Measurements from ENCODE around the gene CRYBA4.
"Not testable (repeated sequence)": the region's sequence is repeated elsewhere in the genome, so short reads cannot be mapped to it uniquely, and the experiment has no call there.

CRYBA4 gene

GRCh38 chr22:26597026-26597425 lies 24.7 kb upstream of the CRYBA4 start:
- DNase-seq (ENCODE audit: low read depth) = no peak

- no peak for DNase-seq (ENCODE audit: low read depth)
These were observed 24.3 kb upstream of the CRYBA4 start for GRCh38 chr22:26597480-26597879.

DNA sequence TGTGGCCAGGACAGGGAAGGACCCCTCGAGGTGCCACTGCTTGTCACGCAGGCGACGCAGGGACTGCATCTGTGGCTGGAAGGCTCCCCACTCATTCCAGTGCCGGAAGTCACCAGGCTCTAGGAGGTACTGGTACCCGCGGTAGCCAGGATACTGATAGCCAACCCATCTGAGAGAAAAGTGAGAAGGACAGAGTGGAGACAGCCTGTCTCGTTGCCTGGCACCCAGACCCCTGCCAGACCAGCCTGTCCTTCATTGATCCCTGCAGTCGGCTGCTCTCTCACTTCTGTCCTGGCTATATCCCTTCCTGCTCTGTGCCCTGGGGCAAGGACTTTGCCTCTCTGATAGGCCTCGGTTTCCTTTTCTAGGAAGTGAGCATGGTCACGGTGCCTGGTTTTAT lies 22.3 kb upstream of the CRYBA4 start:
- no peak for DNase-seq (ENCODE audit: low read depth)

DNA sequence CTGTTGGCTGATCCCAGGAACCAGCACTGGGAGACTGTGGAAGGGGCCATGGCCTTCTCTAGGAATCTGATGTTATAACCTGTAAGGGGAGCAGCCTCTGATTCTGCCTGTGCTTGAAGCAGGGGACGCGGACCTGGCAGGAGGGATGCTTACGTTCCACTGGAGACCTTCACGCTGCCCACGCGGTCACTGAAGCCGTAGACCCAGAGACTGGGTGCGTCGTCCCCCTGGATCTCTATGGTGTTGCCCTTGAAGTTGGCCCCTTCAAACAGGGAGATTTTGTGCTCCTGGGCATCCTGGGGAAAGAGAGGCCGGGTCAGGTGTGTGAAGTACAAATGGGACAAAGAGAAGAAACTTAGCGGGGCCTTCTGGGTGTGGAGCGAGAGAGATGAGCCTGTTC lies 20.0 kb upstream of the CRYBA4 start:
- no peak for DNase-seq (ENCODE audit: low read depth)

- DNase-seq (ENCODE audit: low read depth) = no peak
These were observed 19.6 kb upstream of the CRYBA4 start for GRCh38 chr22:26602127-26602526.

DNA sequence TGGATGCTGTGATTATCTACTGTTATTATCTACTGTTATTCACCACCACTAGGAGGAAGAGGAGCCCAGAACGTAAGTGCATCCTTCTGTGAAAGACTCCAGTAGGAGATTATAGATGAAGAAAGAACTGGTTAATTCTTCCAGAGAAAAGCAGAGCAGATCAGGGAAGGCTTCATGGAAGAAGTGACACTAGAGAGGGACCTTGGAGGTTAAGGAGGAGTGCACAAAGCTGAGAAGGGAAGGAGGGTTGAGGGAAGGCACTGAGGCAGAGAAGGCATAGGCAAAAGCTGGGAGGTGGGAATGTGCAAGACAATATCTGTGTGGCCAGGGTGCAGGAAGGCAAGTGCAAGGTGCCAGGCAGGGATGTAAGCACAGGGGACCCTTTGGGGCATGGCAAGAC lies 17.4 kb upstream of the CRYBA4 start:
- DNase-seq (ENCODE audit: low read depth) = no peak

- no peak for DNase-seq (ENCODE audit: low read depth)
These were observed 15.2 kb upstream of the CRYBA4 start for GRCh38 chr22:26606611-26607010.

DNA sequence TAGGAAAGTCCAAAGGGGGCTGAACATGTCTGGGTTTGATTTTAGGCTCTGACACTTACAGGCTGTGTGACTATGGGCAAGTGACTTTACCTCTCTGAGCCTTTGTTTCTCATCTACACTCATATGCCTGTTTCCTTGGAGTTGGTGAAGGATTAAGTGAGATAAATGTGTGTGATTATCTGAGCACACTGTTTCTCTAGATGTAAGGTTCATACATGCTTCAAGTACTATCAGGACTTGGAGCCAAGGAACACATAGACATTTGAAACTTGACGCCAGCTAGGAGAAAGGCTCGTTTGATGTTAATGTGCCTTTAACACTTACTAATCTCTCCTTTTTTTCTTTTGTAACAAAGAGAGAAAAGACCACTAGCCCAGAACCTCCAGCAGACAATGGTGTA lies 13.6 kb upstream of the CRYBA4 start:
- DNase-seq (ENCODE audit: low read depth) = no peak

DNA sequence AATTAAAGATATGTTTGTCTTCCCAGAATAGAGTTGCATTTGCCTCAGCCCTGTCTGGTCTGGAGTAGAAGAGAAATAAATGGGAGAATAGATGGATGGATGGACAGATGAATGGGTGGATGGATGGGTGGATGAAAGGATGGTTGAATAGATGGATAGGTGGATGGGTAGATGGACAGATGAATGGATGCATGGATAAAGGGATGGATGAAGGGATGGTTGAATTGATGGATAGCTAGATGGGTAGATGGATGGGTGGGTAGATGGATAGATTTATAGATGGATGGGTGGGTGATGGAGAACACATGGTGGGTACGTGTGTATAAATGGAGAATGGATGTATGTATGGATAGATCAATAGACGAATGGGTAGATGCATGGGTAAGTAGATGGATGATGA lies 12.5 kb upstream of the CRYBA4 start:
- DNase-seq (ENCODE audit: low read depth) = no peak

DNA sequence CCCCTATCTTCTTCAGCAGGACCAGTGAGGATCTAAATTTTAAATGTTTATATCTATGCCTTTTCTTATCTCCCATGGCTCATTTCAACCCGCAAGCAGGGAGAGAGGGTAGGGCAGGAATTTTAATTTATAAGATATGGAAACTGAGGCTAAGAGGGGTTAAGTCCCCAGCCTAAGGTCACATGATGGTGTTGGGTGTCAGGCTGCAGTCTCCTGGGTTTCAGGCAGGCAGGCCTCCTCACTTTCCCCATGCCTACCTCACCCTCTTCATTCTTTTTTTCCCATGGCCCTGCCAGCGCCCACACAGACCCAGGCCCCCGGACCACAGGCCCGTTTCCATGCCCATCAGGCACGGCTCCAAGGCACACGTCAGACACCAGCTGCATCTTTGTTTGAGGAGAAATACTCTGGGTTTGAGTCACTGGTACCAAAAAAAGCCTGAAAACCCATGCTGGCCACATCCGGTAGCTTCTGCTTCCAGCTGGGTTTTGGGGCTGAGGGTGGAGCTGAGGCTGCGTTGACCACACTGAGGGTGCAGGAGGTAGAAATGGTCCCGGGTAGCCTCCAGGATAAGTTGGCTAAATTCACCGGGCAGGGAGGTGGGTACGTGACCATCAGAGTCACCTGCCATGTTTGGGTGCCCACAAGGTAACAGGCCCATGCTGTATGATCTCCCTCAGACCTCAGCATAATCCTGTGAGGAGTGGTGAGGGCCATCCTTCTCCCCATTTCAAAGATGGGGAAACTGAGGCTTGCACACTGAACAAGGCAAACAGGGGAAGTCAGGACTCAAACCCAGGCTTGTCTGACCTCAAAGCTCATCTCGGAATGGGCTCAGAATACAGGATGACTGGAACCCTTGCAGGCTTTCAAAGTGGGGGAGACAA lies 11.4 kb upstream of the CRYBA4 start:
- DNase-seq (ENCODE audit: low read depth) = peak; percentile 4

DNA sequence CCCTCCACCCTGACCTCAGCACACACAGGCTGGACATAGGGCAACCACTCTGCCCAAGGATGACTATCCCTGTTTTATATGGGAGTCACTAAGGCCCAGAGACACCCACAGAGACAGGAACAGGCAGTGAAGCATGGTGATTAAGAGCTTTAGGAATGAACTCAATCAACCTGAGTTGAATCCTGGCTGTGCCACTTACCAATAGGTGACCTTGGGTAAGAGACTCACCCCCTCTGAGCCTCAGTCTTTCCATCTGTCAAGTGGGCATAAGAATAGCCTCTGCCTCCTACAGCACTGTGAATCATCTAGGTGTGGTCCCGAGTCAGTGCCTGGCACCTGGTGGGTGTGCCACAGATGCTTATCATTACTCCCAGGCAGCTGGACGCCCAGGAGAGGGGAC lies 10.8 kb upstream of the CRYBA4 start:
- DNase-seq (ENCODE audit: low read depth) = no peak

GRCh38 chr22:26612652-26613051 lies 9.1 kb upstream of the CRYBA4 start:
- DNase-seq (ENCODE audit: low read depth) = no peak

DNA sequence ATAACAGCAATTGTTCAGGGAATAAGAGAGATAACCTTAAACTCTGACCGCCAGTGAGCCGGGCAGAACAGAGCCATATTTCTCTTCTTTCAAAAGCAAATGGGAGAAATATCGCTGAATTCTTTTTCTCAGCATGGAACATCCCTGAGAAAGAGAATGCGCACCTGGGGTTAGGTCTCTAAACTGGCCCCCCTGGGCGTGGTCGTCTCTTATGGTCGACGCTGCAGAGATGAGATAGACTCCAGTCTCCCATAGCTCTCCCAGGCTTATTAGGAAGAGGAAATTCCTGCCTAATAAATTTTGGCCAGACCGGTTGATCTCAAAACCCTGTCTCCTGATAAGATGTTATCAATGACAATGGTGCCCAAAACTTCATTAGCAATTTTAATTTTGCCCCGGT lies 8.0 kb upstream of the CRYBA4 start:
- not testable (repeated sequence) for DNase-seq (ENCODE audit: low read depth)

GRCh38 chr22:26614322-26614721 lies 7.4 kb upstream of the CRYBA4 start:
- DNase-seq (ENCODE audit: low read depth) = no peak

DNA sequence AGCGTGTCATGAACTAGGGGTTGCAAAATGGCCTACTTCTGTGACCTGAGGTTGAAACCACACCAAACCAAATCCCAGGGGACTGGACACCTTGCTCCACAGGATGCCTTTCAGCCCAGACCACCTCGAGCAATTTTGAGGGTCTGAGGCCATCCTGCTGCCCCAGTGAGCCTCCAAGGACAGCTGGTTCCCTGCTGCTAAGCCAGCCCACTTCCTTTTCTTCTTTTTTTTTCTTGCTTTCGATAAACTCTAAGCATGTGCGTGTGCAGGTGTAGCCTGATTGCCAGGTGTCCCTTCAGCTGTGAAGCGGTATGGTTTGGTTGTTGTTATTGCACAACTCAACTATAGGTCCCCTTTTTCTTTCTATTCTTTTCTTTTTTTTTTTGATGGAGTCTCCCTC lies 6.6 kb upstream of the CRYBA4 start:
- DNase-seq (ENCODE audit: low read depth) = no peak

- DNase-seq (ENCODE audit: low read depth) = no peak
These were observed 5.8 kb upstream of the CRYBA4 start for GRCh38 chr22:26615830-26616435.

DNA sequence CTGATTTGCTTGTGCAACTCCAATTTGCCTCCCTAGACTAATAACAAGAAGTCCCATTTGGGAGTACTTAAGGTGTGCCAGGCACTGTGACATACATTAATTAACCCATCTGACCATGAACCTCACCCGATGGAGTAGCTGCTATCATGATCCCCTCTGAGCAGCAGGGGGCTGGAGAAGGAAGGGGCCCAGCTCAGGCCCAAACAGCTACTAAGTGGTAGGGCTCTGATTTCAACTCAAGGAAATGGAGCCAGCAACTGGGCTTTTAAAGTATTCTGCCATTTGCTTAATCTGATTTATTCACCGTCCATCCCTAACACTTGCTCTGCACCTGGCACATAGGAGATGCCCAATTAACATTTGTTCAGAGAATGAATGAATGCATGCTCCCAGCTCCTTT lies 5.1 kb upstream of the CRYBA4 start:
- no peak for DNase-seq (ENCODE audit: low read depth)

DNA sequence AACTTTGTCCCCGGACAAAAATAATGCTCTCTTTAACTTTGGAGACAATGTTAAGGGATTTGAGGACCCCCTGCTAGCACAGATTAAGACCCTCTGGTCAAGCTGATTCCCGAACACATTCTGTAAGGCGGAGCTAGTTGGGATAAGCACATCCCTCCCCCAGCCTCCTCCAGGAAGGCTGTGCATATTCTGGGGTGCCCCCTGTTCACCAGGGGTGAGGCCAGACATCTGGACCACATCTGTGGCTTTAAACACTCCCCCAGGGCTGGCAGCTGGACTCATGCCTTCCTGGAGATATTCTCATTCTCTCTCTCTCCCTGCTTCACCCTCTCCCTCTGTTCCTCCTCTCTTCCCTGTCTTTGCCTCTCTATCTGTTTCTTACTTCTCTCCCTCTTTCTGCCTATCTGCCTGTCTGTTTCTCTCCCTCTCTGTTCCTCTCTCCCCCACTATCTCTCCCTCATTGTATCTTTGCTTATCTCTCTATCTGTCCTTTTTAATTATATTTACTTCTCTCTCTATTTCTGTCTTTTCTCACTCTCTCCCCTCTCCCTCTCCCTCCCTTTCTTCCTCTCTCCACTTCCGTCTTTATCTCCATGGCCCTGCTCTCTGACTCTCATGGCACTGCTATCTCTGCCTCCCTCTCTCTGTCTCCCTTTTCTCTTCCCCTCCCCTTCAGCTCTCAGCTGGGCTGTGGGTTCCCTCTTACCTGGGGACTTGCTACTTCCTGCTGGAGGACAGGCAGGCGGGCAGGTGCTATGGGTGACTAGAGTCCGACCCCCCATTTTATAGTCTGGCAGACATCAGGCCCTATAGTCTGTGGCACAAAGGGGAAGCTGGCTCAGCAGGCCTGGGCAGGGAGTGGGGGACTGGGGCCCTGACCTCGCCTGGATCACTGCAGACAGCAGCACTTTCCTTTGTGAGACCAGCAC lies 4.2 kb upstream of the CRYBA4 start, which contains the start of gene CRYBB1:
TSS of gene CRYBB1 (minus strand) at position 757 of the 929 bp plus-strand sequence. CDS start 1,708 bp downstream, outside the sequence.
- DNase-seq (ENCODE audit: low read depth) = no peak

GRCh38 chr22:26618455-26618854 lies 3.3 kb upstream of the CRYBA4 start:
- no peak for DNase-seq (ENCODE audit: low read depth)

- no peak for DNase-seq (ENCODE audit: low read depth)
These were observed 2.3 kb upstream of the CRYBA4 start for GRCh38 chr22:26619510-26619909.

DNA sequence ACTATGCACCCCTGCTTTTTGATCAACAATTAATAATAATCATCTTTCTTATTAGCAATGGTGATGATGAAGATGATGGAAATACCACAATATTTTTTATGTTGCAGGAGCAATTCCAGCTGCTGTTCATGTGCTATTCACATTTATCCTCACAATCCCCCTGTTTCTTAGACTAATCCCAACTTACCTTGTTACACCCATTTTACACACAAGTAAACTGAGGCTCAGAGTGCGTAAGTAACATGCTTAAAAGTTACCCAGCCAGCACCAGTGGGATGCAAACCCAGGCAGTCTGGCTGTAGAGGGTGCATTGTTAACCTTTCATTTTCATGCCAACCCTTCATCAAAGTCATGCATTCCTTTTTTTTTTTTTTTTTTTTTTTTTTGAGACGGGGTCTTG lies 1.6 kb upstream of the CRYBA4 start:
- DNase-seq (ENCODE audit: low read depth) = no peak

GRCh38 chr22:26623984-26624383 lies 2.2 kb downstream of the CRYBA4 start:
- no peak for DNase-seq (ENCODE audit: low read depth)

DNA sequence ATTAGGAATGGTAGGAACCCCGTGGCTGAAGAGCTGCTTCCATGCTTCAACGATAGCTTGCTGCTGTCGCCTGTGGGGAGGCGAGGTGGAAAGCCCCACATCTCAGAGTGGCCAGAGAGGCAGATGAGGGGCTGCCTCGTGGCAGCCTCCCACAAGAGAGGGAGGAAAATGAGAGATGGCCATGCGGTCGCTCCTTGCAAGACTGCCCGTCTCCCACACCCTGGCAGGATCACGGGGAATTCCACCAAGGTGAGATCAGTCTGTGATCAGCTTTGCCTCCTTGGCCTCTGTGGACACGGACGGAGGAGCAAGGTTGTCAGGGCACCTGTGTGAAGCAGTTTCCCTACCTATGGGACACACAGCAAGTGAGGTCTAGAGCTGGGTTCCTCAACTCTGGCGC lies 3.0 kb downstream of the CRYBA4 start:
- DNase-seq (ENCODE audit: low read depth) = no peak
